ENCODE data around the gene NEGR1. TPM values are rescaled to one million over a fixed set of nuclear protein-coding genes. Genes with fewer than 3 reads are reported as not detected.

The NEGR1 gene
- total and polyA plus RNA-seq, 4 donors: 0.86 to 7.3 (median 2.5) TPM

DNA sequence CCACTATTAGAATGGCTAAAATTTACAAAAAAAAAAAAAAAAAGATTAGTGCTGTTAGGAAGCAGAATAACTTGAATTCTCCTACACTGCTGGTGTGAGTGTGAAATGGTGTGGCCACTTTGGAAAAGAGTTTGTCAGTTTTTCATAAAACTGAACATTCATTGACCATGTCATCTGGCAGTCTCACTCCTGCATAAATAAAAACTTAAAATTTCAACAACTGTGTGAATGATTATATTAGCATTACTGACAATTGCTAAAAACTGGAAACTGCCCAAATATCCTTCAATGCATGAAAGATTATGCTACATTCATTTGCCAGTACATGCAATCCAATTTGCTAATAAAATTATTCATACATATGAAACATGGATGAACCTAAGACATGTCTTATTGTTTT is 570.9 kb downstream of the NEGR1 start:
- Histone ChIP-seq H3K4me3 (no peak overlapping the region), H3K27me3 (ENCODE audit: control insufficient read depth in 3 of 3, insufficient read depth in 3 of 3, low read length in 2 of 3) (no peaks in the 10 kb centered on the region), H3K9ac (ENCODE audit: insufficient read depth in 1 of 2, low read length in 2 of 2) (no peak overlapping the region), H3K9me3 (ENCODE audit: control insufficient read depth in 4 of 4, insufficient read depth in 3 of 4, low read length in 3 of 4) (peaks cover 0 to 9% (median 2%) of the 10 kb centered on the region in 4 donors), H3K27ac (ENCODE audit: low read depth in 1 of 2, low read length in 1 of 2) (no peak overlapping the region), H3K36me3 (ENCODE audit: control insufficient read depth in 4 of 4, insufficient read depth in 4 of 4, low read length in 4 of 4) (no peaks in the 10 kb centered on the region), H3K4me1 (ENCODE audit: control insufficient read depth in 5 of 5, insufficient read depth in 5 of 5, low read length in 5 of 5) (no peaks in the 10 kb centered on the region)
- ATAC-seq (ENCODE audit: insufficient read depth, low FRiP score) (no peak), DNase-seq (no peak)
- TF ChIP-seq, protein P1, sequence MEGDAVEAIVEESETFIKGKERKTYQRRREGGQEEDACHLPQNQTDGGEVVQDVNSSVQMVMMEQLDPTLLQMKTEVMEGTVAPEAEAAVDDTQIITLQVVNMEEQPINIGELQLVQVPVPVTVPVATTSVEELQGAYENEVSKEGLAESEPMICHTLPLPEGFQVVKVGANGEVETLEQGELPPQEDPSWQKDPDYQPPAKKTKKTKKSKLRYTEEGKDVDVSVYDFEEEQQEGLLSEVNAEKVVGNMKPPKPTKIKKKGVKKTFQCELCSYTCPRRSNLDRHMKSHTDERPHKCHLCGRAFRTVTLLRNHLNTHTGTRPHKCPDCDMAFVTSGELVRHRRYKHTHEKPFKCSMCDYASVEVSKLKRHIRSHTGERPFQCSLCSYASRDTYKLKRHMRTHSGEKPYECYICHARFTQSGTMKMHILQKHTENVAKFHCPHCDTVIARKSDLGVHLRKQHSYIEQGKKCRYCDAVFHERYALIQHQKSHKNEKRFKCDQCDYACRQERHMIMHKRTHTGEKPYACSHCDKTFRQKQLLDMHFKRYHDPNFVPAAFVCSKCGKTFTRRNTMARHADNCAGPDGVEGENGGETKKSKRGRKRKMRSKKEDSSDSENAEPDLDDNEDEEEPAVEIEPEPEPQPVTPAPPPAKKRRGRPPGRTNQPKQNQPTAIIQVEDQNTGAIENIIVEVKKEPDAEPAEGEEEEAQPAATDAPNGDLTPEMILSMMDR (IDR thresholded peaks at IDR 0.05; ENCODE audit: control extremely low read depth, extremely low read depth): no peak

DNA sequence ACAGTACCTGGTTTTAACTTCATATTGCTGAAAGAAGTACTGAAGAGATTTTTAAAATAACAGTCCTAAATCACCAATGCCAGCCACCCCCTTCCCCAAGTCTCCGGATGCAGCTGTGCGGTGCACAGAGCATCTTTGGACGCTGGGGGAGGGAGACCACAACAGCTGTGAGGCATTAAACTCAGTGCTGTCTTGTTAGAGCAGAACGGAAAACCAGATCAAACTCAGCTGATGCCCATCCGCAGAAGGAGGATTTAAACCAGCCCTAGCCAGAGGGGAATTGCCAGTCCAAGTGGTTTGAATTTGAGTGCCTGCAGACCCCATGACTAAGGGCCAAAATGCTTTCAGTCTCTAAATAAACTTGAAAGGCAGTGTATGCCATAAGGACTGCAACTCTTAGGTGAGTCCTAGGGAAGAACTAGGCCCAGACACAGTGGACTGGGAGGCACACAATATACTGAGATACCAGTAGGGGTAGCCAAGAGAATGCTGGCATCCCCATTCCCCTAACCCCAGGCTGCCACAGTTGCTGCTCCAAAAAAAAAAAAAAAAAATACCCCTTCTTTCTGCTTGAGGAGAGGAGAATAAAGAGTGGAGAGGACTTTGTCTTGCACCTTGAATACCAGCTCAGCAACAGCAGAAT is 576.2 kb downstream of the NEGR1 start:
- no peak overlapping the region for H3K27ac ChIP-seq (ENCODE audit: low read depth in 1 of 2, low read length in 1 of 2)
- H3K4me3 ChIP-seq: no peak overlapping the region
- ATAC-seq (ENCODE audit: insufficient read depth, low FRiP score): no peak
- H3K27me3 ChIP-seq (ENCODE audit: control insufficient read depth in 3 of 3, insufficient read depth in 3 of 3, low read length in 2 of 3): no peaks in the 10 kb centered on the region
- peaks cover 0 to 3% (median 1%) of the 10 kb centered on the region in 4 donors for H3K9me3 ChIP-seq (ENCODE audit: control insufficient read depth in 4 of 4, insufficient read depth in 3 of 4, low read length in 3 of 4)
- no peaks in the 10 kb centered on the region for H3K36me3 ChIP-seq (ENCODE audit: control insufficient read depth in 4 of 4, insufficient read depth in 4 of 4, low read length in 4 of 4)
- TF ChIP-seq, protein P1 (IDR thresholded peaks at IDR 0.05; ENCODE audit: control extremely low read depth, extremely low read depth): no peak
- WGBS, 2 donors: 56 to 73% methylated on average over 5 of the region's 5 CpGs
- H3K4me1 ChIP-seq (ENCODE audit: control insufficient read depth in 5 of 5, insufficient read depth in 5 of 5, low read length in 5 of 5): no peaks in the 10 kb centered on the region
- no peak overlapping the region for H3K9ac ChIP-seq (ENCODE audit: insufficient read depth in 1 of 2, low read length in 2 of 2)
- DNase-seq: peak; percentile 19 to 71 (median 37)

GRCh38 chr1:71698186-71698585 is 584.2 kb downstream of the NEGR1 start:
- DNase-seq (no peak), ATAC-seq (ENCODE audit: insufficient read depth, low FRiP score) (no peak)
- H3K9ac ChIP-seq (ENCODE audit: insufficient read depth in 1 of 2, low read length in 2 of 2): no peak overlapping the region
- TF ChIP-seq, protein P1 (IDR thresholded peaks at IDR 0.05; ENCODE audit: control extremely low read depth, extremely low read depth): no peak
- H3K27me3 ChIP-seq (ENCODE audit: control insufficient read depth in 3 of 3, insufficient read depth in 3 of 3, low read length in 2 of 3): no peaks in the 10 kb centered on the region
- 22 to 39% methylated on average over 1 of the region's 1 CpG for WGBS, 2 donors
- H3K4me3 ChIP-seq: no peak overlapping the region
- H3K36me3 ChIP-seq (ENCODE audit: control insufficient read depth in 4 of 4, insufficient read depth in 4 of 4, low read length in 4 of 4): no peaks in the 10 kb centered on the region
- H3K4me1 ChIP-seq (ENCODE audit: control insufficient read depth in 5 of 5, insufficient read depth in 5 of 5, low read length in 5 of 5): no peaks in the 10 kb centered on the region
- peaks cover 0 to 2% (median 0%) of the 10 kb centered on the region in 4 donors for H3K9me3 ChIP-seq (ENCODE audit: control insufficient read depth in 4 of 4, insufficient read depth in 3 of 4, low read length in 3 of 4)
- H3K27ac ChIP-seq (ENCODE audit: low read depth in 1 of 2, low read length in 1 of 2): no peak overlapping the region

DNA sequence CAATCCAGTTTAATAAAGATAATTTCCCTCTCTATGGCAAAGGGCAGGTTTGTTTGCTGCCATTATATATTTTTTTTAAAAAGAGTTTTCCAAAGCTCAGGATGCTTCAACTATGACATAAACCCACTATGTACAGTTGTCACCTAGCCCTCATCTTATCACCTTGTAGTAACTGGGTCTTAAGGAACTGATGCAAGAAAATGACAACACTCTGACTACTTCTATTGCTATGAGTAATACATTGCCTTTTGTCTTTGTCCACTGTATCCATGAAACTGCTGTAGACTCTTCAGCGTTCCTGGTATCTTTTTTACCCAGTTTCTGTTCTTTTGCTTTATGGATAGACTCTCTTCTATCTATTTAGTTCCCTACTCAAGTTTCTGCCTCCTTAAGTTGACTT is 586.5 kb downstream of the NEGR1 start:
- Histone ChIP-seq H3K9ac (ENCODE audit: insufficient read depth in 1 of 2, low read length in 2 of 2) (no peak overlapping the region), H3K4me3 (no peak overlapping the region), H3K9me3 (ENCODE audit: control insufficient read depth in 4 of 4, insufficient read depth in 3 of 4, low read length in 3 of 4) (no peaks in the 10 kb centered on the region), H3K27ac (ENCODE audit: low read depth in 1 of 2, low read length in 1 of 2) (no peak overlapping the region), H3K36me3 (ENCODE audit: control insufficient read depth in 4 of 4, insufficient read depth in 4 of 4, low read length in 4 of 4) (no peaks in the 10 kb centered on the region), H3K4me1 (ENCODE audit: control insufficient read depth in 5 of 5, insufficient read depth in 5 of 5, low read length in 5 of 5) (no peaks in the 10 kb centered on the region), H3K27me3 (ENCODE audit: control insufficient read depth in 3 of 3, insufficient read depth in 3 of 3, low read length in 2 of 3) (no peaks in the 10 kb centered on the region)
- ATAC-seq (ENCODE audit: insufficient read depth, low FRiP score) (no peak), DNase-seq (no peak)
- WGBS, 2 donors: 68 to 88% methylated on average over 1 of the region's 1 CpG
- TF ChIP-seq, protein P1 (IDR thresholded peaks at IDR 0.05; ENCODE audit: control extremely low read depth, extremely low read depth): no peak

Data from lung (tissue), 12 donors.